Stimulated activated CD8-positive, alpha-beta memory T cell treated with anti-CD3 and anti-CD28 coated beads, Interleukin-15, amount 100 ng/mL, for 24 hours (primary cell): ENCODE results near the gene SDK1.

ENCODE experiments used
- DNase-seq: peaks from one replicate; pipeline ENCODE4 v3.0.0-alpha.2; 2020; ENCODE audit warnings: low read depth

SDK1 gene

GRCh38 chr7:4103352-4104091, 802.5 kb downstream of the SDK1 start:
- no peak for DNase-seq

- DNase-seq = no peak
Observed at GRCh38 chr7:4107839-4108238, 806.8 kb downstream of the SDK1 start.

GRCh38 chr7:4108951-4109350, 807.9 kb downstream of the SDK1 start:
- no peak for DNase-seq

- no peak for DNase-seq
Observed at GRCh38 chr7:4109481-4110110, 808.5 kb downstream of the SDK1 start.

GRCh38 chr7:4110438-4110837, 809.4 kb downstream of the SDK1 start:
- DNase-seq = no peak

- DNase-seq = no peak
Observed at GRCh38 chr7:4111166-4111565, 810.1 kb downstream of the SDK1 start.

- no peak for DNase-seq
Observed at GRCh38 chr7:4113271-4113670, 812.2 kb downstream of the SDK1 start.

GRCh38 chr7:4113976-4114375, 812.9 kb downstream of the SDK1 start:
- no peak for DNase-seq

- DNase-seq = no peak
Observed at GRCh38 chr7:4115442-4115841, 814.4 kb downstream of the SDK1 start.

GRCh38 chr7:4115941-4116610, 815.0 kb downstream of the SDK1 start:
- DNase-seq = no peak

- DNase-seq = no peak
Observed at GRCh38 chr7:4119848-4120247, 818.8 kb downstream of the SDK1 start.

- no peak for DNase-seq
Observed at GRCh38 chr7:4123346-4123745, 822.3 kb downstream of the SDK1 start.

GRCh38 chr7:4123823-4124222, 822.8 kb downstream of the SDK1 start:
- DNase-seq = no peak

- no peak for DNase-seq
Observed at GRCh38 chr7:4124556-4125477, 823.8 kb downstream of the SDK1 start.

- DNase-seq = no peak
Observed at GRCh38 chr7:4127909-4128560, 827.0 kb downstream of the SDK1 start.

- DNase-seq = no peak
Observed at GRCh38 chr7:4129481-4130122, 828.5 kb downstream of the SDK1 start.

GRCh38 chr7:4131063-4131462, 830.0 kb downstream of the SDK1 start:
- DNase-seq = no peak

GRCh38 chr7:4132221-4132620, 831.2 kb downstream of the SDK1 start:
- DNase-seq = no peak

GRCh38 chr7:4133491-4134044, 832.5 kb downstream of the SDK1 start:
- no peak for DNase-seq

- no peak for DNase-seq
Observed at GRCh38 chr7:4134204-4134603, 833.2 kb downstream of the SDK1 start.

GRCh38 chr7:4134631-4135030, 833.6 kb downstream of the SDK1 start:
- no peak for DNase-seq
